ENCODE data around the gene OTOG. TPM values are rescaled to one million over a fixed set of nuclear protein-coding genes. Genes with fewer than 3 reads are reported as not detected.

The OTOG gene
- total and polyA plus RNA-seq, 2 of the 8 experiments (the other 6 are each of a cell fraction or from before 2014, with no cell fraction given), result 0.41 to 1.5 TPM

GRCh38 chr11:17573526-17573925 lies 26.5 kb downstream of the OTOG start:
- peaks cover 0 to 10% of the 10 kb centered on the region in 2 experiments for H4K20me1 ChIP-seq (replicated peaks in 1 of 2; ENCODE audit: control insufficient read depth in 1 of 2, insufficient read depth in 2 of 2, low read length in 2 of 2)
- no peak overlapping the region for H2BK20ac ChIP-seq (ENCODE audit: low read length)
- H2BK120ac ChIP-seq (replicated peaks; ENCODE audit: low read depth, low read length), result no peak overlapping the region
- no peak overlapping the region for H3K23ac ChIP-seq (ENCODE audit: insufficient read length)
- WGBS, 2 experiments (ENCODE audit: extremely low coverage in 1 of 2, insufficient coverage in 1 of 2, insufficient read length in 1 of 2, insufficient replicate concordance in 2 of 2, low coverage in 1 of 2, low lambda C conversion rate in 2 of 2, missing lambda C conversion rate in 1 of 2), result 77% methylated on average over 3 of the region's 3 CpGs; no CpG with 5 or more reads in 1 of the 2 experiments
- H3K56ac ChIP-seq (replicated peaks; ENCODE audit: insufficient read length, low read depth, low read length), result no peak overlapping the region
- H3K27ac ChIP-seq (ENCODE audit: low read depth, low read length), result no peak overlapping the region
- H2BK5ac ChIP-seq (ENCODE audit: low read depth, low read length), result no peak overlapping the region
- no peak overlapping the region for H2AFZ ChIP-seq (ENCODE audit: low read length)
- no peak overlapping the region for H3K9ac ChIP-seq (replicated peaks in 1 of 4; ENCODE audit: extremely low read depth in 1 of 4, low read depth in 3 of 4, low read length in 3 of 4)
- H3K36me3 ChIP-seq (ENCODE audit: control insufficient read depth in 2 of 4, insufficient read depth in 4 of 4, low read length in 3 of 4), result no peaks in the 10 kb centered on the region
- no peak overlapping the region for H2BK15ac ChIP-seq (ENCODE audit: low read length)
- FAIRE-seq (no peak), DNase-seq (ENCODE audit: low read depth in 1 of 2, low spot score in 2 of 2) (peak in 1 of 2 experiments; percentile 35)
- peak overlapping the region; percentile 33; the same call in 1 of the 2 replicates for H2BK12ac ChIP-seq (ENCODE audit: low read depth, low read length)
- H3K79me2 ChIP-seq (ENCODE audit: control insufficient read depth in 1 of 2, insufficient read depth in 2 of 2, low read length in 2 of 2), result no peaks in the 10 kb centered on the region
- H3K79me1 ChIP-seq (ENCODE audit: low read depth, low read length), result no peaks in the 10 kb centered on the region
- no peak overlapping the region for H3K18ac ChIP-seq (ENCODE audit: extremely low read depth, low read length)
- peaks cover 0 to 6% (median 2%) of the 10 kb centered on the region in 4 experiments; a peak in 5 of 7 replicates for H3K4me1 ChIP-seq (replicated peaks in 1 of 4; ENCODE audit: control insufficient read depth in 3 of 4, insufficient read depth in 4 of 4, low read length in 3 of 4)
- no peaks in the 10 kb centered on the region for H3K9me3 ChIP-seq (ENCODE audit: insufficient read depth in 2 of 2, low read depth in 1 of 2, low read length in 1 of 2)
- H3K27me3 ChIP-seq (replicated peaks in 1 of 4; ENCODE audit: control insufficient read depth in 3 of 4, extremely low read depth in 1 of 4, insufficient read depth in 3 of 4, low read length in 3 of 4), result no peaks in the 10 kb centered on the region
- POLR2A ChIA-PET (ENCODE audit: partially characterized antibody), result no interaction called here
- no peak overlapping the region for H3K4me2 ChIP-seq (ENCODE audit: insufficient read depth in 1 of 2, low read depth in 2 of 2, low read length in 2 of 2)
- no peak overlapping the region for H4K91ac ChIP-seq (replicated peaks; ENCODE audit: insufficient read length, low read length)
- H2AK5ac ChIP-seq (ENCODE audit: low read depth, low read length), result no peak overlapping the region
- TF ChIP-seq TAF1 (IDR thresholded peaks at IDR 0.05; ENCODE audit: low read depth, low read length) (no peak), POU5F1 (IDR thresholded peaks at IDR 0.05; ENCODE audit: low read depth, low read length) (no peak), RXRA (IDR thresholded peaks at IDR 0.05; ENCODE audit: insufficient read depth, low read depth, low read length) (no peak), CBX8 (IDR thresholded peaks at IDR 0.05; ENCODE audit: borderline replicate concordance, low read depth, low read length) (no peak), CREB1 (IDR thresholded peaks at IDR 0.05) (no peak)
- H3K4me3 ChIP-seq (ENCODE audit: extremely low read depth in 1 of 4, insufficient read depth in 2 of 4, low read depth in 3 of 4, low read length in 4 of 4), result no peak overlapping the region
- no peaks in the 10 kb centered on the region for H3K23me2 ChIP-seq (ENCODE audit: low read depth, low read length)
- no peak overlapping the region for H3K4ac ChIP-seq (replicated peaks; ENCODE audit: insufficient read length, low read depth, low read length)
- H3K14ac ChIP-seq (ENCODE audit: insufficient read length), result no peak overlapping the region
- no peak overlapping the region; the same call in 1 of the 2 replicates for H4K8ac ChIP-seq (ENCODE audit: extremely low read depth, insufficient read depth, low read length)
- CTCF ChIA-PET (ENCODE audit: partially characterized antibody), result interaction anchor here (0.9 to 2.2 kb wide), 3 partner anchors 10 to 26 kb away, joined by 3 to 18 read pairs (median 4); no protein-coding TSS in a partner anchor
- no peak overlapping the region for H4K5ac ChIP-seq (ENCODE audit: insufficient read length, low read depth, low read length)
